SK-N-DZ (cell line): Measurements from ENCODE around the gene TMEM154.

ENCODE experiments used
- DNase-seq: peaks from one replicate; pipeline ENCODE4 v3.0.0-alpha.2; 2015; ENCODE audit warnings: low spot score

TMEM154 gene

DNA sequence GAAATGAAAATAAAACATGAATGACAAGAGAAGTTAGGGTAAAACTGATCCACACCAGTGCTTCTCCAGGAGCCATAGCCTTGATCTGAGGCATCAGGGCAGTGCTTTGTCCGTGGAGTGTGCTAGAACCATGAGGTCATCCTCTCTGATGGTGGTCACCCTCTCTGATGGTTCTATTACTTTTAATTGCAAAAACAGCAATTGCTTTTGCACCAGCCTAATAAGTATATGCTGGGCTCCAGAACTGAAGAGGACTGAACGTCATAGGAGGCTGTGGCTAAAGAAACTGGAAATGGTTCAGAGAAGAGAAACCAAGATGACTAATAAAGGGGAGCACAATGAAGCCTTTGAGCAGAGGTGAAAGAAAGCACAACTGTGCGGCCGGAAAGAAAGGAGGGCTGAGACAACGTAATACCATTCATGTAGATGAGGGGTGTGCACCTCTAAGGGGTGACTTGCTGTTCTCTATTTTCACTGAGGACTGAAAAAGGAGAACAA lies 17.0 kb upstream of the TMEM154 start:
- DNase-seq: no peak

DNA sequence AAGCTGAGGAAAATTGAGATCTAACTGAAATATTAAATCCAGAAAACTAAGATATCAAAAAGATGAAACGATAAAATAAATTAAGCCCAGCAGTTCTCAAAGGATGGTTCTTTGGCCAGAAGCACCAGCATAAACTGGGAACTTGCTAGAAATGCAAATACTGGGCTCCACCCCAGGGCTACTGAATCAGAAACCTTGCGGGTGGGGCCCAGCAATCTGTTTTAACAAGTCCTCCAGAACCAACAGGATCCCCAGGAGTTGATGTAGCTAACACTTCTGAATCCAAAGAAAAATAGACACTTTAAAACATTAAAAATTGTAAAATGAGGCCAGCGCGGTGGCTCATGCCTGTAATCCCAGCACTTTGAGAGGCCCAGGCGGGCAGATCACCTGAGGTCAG lies 14.1 kb upstream of the TMEM154 start:
- no peak for DNase-seq

DNA sequence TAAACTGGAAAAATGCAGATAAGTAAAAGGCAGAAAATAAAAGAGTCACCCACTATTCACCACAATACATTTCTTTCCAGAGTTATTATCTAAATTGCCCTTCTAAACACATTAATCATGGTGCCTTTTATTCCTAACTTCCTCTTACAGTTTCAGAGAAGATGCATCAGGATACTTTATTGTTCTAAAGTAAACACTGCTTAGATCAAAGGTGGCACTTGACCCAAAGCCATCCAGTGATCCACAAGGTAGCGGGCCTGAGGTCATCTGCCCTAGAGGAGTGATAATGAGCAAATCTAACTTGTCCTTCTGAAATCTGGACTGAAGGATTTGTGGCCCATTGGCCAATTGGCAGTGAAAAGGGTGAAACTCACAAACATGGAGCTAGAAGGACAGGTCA lies 12.0 kb upstream of the TMEM154 start:
- DNase-seq: no peak

DNA sequence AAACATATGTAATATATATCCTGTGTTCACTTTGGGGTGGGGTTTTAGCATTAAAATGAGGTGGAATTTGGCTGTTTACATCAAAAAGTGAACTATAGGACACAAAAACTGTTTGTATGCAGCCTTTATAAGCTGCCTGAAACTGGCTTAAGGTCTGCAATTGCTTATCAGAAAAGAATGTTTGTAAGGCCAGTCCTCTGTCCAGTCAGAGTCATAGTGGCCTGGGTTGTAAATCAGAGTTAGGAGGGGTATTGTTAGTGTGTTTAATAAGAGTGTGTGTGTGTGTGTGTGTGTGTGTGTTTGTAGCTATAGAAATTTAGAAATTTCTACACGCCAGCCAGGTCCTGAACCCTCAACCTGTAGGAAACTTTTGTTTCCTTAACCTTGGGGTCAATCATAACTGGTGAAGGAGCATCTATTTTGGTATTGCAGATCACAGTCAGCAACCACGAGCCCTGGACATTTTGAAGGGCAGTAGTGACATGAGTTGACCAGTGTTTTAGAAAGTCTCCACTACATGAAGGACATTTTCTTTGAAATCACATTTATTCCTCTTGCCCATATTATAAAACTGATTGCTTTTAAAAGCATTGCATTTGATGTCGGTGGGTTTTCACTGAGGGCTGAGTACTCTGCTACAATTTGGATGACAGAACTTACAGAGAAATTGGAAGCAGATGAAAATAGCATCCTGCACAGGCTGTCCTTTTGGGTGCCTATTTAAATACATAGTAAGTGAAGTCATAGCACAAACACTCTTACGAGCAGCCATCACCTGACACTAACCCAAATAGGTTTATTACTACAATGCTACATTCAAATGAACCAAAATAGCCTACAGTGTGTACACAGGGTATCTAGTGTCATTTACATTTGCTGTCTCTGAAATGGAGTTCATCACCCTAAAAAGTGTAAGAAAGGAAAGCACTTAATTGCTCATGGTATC lies 11.2 kb upstream of the TMEM154 start:
- no peak for DNase-seq

DNA sequence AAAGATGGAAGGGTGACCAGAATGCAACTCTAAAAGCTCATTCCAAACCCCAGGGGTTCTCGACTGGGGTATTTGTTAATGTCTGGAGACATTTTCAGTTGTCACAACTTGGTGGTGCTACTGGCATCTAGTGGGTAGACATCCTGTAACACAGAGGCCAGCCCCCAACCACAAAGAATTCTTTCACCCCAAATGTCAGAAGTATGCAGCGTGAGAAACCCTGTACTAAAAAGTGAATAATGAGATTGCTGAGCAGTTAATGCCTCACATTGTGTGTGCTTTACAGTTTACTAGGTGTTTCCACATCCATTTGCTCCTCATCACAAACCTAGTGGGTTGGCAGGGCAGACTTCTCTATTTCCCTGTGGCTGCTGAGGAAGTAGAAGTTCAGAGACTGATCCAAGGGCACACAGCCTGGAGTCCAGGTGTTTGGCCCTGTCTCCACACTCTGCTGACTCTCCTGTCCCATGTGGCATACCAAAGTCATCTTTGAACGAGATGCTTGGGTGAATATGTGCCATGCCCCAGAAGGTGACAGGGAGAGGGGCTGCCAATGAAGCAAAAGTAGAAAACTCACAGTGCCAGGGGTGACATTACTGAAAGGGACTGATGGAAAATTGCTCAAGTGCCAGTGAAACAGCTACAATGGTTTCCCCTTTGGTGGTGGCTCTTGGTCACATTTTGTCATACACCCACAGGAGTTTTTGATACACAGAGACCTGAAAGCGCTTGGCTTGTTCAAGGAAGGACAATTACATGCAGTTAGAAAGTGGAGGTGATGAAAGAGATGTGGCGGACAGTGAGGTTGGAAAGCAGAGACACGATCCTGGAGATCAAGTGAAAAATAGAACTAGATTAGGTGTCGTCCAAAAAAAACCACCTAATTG lies 10.1 kb upstream of the TMEM154 start:
- no peak for DNase-seq

DNA sequence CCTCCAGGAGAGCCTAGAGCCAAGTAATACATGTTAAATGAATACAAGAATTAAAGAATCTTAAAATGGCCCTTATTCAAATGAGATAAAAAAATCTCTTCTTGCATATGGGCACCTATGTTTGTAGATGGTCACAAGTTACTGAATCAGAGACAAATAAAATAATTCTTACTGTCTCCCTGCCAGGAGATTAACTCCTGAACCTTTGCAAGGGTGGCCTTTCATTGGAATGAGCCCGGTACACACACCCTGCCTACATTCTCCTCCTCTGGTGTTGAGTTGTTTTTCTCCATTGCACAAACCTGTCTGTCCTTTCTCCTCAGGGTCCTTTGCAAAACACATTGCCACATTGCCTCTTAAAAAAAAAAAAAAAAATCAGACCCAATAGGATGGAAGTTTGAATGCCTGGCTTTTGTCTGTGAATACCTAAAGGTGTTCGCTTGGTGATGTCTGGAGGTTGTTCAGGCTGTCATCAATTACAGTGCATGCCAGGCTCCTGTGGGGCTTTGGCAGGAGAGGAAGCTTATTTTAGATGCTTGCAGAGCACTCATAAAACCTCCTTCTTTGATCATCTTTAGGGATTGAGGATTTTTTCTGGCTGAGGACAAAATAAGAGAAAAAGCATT lies 8.3 kb upstream of the TMEM154 start:
- peak; percentile 48 for DNase-seq

DNA sequence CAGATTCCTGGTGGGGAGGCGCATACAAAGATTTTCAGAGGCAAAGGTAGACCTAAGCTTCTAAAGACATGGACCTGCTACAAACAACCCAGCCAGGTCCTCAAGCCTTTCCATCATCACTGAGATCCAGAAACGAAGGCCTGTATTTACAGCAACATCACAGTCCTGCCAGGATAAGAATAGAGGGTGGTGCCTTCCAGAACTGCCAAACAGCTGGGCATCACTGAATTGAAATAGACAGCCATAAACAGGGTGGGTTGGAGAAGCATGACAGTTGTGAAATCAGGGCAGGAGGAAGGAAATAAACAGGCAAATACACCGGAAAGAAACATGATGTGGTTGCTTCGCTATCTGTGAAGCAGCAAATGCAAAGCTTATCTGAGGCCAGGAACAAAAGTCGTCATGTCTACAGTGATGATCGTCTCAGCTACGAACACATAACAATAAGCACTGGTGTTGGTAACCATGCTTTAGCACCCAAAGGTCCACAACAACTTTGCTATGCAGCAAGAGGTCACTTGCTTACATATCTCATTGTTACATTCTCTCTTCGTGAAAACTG lies 6.7 kb upstream of the TMEM154 start:
- no peak for DNase-seq

DNA sequence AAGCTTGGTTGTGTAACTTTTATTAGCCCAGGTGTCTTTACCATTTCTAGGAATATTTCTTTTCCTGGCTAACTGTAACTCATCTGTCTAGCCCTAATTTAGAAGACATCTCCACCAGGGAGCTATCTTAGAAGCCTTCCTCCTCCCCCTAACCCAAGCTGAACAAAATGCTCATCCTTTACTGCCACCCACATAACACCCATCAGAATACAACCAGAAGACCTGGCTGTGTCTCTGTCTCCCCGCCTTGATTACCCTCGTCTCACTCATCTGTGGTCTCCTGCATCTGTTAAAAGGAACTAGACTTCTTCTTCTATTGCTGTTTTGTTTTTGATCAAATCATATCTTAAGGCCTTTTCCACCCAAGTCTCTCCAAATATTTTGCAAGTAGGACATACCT lies 4.8 kb upstream of the TMEM154 start:
- DNase-seq: no peak

DNA sequence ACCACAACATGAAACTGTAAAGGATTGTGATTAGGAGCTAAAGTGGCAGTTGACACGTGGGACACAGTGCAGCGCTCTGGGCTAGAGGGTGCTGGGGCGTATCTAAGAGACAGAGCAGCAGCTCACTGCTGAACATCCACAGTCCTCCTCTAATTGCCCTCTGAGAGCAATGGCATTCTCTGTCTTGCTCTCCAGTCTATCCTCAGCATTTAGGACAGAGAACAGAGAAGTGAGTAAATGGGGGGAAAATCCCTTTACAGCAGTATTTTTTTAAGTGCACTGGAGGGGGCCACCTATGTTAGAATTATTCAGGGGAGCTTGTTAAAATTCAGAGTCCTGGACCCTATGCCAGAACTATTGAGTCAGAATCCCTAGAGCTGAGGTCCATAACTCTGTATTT lies 4.2 kb upstream of the TMEM154 start:
- peak; percentile 12 for DNase-seq

DNA sequence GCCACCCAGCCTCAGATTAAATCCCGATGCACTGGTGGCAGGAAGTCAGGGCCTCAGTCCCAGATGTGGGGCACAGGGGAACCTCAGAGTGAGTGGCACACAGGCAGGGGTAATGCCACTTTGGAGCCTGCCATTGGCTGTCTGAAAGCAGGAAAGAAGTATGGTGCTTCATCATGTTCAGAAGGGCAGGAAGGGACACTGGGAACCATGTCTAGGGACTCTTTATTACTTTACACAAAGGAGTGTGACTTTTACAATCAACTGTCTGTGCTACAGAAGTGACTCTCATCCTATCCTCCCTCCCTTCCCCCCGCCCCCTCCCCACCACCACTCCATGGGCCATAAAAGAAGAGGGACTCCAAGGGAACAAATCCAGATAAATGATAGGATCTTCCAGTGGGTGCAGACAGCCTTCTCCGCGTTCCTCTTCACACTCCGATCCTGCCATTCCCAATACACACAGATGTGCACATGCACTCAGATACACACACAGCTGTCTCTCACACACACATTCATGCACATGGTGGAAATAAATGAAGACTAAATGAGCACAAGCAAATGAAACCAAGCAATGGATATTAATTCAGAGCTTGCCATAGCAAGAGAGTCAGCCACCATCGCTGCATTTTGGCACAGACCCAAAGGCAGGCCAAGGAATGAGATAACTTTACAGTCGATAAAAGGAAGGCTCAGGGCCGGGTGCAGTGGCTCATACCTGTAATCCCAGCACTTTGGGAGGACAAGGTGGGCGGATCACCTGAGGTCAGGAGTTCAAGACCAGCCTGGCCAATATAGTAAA lies 2.5 kb upstream of the TMEM154 start:
- no peak for DNase-seq

DNA sequence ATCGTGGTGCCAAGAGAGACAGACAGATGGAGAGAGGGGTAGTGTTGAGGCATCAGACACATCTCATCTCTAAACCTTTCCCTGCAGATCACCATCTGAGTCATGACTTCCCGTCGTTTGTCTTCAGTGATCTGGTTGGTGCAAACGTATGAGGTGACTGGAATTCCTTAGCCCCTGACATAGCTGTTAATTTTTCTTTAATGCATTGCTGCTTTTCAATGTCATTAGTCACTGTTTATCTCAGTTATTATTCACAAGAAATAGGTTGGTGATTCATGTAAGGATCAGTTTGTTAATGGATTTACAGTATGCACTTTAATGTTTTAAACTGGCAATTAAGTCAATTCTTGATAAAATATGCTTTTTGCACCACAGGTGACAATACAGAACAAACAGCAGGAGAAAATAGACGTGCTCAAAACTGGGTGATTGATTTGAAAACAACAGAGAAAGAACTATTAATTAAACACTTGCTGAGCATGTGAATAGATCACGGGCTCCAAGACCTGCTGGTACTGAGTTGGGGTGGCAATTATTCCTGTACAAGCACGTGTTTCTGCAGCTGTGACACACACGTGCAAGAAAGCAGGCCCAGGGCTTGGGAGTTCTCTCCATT lies 1.3 kb upstream of the TMEM154 start:
- DNase-seq: no peak

DNA sequence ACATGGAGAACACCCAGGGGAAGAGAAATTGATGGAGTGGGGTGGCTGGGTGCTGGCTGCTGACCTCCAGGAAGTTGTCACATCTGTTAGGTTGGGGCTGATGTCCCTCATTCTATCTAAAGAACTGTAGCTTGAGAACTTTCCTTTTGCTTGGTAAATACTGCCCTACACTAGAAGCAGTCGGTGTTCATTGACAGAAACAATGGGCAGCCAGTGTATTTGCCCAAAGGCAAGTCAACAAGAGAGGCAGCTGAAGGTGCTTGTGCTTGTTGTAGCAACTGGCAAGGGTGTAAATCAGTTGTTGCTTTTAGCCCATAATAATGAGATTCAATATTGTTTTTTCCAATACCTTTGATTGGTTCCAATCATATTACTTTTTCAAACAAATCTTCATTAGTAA lies 956 bp downstream of the TMEM154 start:
- DNase-seq: no peak

DNA sequence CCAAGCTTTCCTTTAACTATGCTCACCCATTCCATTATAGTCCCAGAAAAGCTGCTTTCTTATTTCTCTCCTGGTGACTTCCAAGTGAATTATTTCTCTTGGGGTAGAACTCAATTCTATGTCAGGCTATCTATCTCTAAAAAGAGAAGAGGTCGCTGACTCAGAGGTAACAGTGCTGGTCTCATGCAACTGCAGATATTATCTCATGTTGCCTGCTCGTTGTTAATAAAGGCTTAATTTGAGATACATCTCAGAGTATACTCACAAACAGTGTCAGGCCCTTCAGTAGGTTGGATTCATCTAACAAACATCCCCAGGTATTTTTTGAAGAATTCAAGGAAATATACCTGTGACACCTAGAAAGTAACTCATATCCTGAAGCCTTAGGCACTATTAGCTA lies 2.7 kb downstream of the TMEM154 start:
- DNase-seq: no peak

DNA sequence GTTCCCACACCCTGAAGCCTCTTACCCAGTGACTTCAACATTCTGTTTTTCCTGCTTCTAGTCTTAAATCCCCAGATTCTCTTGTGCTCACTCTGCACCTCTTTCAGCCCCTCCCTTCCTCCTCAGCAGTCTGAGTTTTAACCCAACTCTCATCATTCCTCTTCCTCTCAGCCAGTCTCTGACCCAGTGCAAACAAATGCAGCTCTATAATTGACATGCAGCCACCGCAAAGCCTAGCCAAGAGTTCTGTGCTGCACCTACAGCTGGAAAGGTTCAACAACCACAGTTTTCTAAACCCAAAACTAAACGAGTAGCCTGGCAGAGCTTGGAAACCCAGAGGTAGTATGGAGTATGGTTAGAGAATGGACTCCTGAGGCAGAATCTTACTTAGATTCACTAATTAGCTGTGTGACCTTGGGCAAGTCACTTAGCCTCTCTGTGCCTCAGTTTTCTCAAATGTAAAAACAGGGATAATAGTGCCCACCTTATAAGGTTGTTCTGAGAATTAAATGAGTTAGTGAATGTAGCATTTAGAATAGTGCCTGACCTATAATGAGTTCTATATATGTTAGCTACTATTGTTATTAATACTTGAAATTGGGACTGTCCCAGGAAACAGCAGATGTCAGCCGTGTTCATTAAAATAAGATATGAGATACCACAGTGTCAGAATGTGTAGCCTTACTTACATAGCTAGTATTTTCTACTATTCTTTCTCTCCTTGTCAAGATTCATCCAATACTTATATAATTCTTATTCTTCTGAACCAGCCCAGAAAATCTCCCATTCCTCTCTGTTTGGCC lies 3.5 kb downstream of the TMEM154 start:
- DNase-seq: no peak

DNA sequence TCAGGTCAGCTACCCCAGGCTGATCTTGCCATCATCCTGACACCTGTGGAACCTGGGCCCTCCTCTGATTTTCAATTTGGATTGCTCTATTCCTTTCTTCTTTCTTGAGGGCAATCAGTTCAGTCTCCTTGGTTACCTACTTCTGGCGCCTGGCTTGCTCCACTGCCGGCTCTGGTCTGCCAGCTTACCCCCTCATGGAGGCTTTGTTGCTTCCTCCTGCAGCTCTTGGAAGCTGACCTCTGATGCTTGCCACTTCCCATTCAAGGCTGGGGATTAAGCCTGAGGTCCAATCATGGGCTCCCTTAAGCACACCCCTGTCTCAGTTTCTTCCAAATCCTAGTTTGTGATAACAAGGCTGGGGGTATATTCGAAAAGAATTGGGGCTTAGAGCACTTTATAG lies 5.4 kb downstream of the TMEM154 start:
- no peak for DNase-seq

DNA sequence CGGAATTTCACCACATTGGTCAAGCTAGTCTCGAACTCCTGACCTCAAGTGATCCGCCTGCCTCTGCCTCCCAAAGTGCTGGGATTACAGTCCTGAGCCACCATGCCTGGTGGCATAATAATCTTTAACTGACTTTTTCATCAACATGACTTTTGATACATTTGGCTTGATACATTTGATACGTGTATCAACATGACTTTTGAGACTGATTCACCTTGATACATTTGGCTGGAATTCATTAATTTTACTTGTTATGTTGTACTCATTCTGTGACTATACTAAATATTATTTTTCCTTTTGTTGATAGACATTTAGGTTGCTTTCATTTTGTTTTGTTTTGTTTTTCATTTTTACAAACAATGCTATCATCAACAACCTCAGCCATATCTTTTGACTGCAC lies 6.3 kb downstream of the TMEM154 start:
- DNase-seq: no peak

DNA sequence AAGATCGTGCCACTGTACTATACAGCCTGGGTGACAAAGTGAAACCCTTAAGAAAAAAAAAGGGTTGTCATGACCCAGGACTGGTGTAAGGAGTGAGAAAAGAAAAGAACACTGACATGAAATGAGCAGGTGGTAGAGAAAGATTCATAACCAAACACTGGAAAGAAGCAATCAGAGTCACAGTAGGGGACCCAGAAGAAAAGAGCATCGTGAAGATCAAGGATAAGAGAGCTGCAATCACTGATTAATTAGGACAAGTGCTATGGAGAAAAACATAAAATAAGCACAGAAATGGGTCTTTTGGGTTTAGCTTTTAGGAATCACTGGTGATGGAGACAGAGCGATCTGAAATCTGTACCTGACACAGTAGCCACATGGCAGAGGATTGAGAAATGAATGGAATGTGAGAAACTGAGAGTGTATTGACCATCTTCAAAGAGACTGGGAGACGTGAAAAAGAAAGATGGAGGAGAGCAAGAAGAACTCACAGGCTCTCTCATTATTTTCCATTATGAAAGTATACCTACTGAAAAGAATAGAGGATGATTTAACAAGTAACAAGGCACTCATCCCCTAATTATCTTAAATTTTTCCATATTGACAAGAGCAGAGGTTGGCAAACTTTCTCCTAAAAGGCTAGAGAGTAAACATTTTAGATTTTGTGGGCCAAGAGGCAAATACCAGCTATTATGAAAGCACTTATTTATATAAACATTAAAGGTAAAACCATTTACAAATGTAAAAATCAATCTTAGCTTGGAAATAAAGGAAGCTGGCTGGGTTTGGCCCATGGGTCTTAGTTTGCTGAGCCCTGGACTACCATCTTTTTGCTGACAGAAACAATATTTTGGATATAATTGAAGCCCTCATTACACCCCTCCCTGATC lies 7.3 kb downstream of the TMEM154 start:
- DNase-seq: no peak

DNA sequence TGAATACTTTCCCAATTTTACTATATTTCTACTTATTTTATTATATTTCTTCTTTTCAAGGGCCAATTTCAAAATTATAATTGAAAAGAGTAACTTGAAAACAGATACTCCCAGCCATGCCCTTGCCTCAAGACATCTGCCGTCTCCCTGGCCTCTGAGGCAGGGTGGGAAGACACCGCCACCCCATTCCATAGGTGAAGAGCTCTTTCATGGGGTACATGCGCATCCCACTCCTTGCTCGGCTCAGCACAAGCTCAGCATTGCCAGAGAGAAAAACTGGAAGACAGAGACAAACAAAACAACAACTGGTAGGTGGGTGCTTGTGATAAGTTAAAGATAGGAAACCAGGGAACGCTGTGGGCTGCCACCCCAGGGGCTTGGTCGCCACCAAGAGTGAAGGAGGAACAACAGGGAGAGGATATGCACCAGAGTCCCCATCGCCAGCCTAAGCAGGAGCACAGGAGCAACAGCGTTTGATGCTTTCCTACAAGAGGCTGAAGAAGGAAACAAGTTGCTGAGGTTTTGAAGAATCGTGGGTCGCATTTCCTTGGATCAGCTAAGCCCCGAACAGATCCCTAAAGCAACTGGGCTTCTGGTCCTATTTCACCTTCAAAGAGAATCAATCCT lies 11.3 kb downstream of the TMEM154 start:
- no peak for DNase-seq
